ENCODE results near the gene USP21.

Gene USP21

GRCh38 chr1:161171191-161171590 lies 11.9 kb downstream of the USP21 start:
- no peak for DNase-seq (ENCODE audit: low spot score)
- in situ Hi-C loops (cut with MboI; ENCODE audit: low pct_unique_long_range_greater_than_20kb, low sequenced_read_pairs, unreplicated experiment): no loop called here

DNA sequence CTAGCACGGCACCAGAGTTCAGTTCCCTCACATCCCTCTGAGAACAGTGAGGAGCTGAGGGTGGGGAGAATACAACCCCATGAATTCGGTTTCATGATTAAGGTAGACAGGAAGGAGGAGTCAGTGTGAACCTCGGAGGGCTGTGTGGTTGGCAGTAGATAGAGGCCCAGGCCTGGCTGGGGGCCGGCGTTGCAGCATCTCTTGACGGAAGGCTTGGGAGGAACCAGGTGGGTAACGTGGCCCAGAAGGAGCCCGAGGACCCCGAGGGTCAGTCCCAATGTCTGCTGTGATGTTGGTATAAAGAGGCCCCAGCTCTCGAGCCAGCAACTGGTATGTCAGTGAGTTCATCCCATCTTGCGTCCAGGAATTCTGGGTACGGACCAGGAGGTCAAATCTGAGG lies 12.4 kb downstream of the USP21 start:
- no peak for TF ChIP-seq CTCF (IDR thresholded peaks at IDR 0.05; ENCODE audit: extremely low read depth, insufficient read depth, missing control alignments)

More at GRCh38 chr1:161171191-161171590, 11.9 kb downstream of the USP21 start:
- no peak for TF ChIP-seq CTCF (IDR thresholded peaks at IDR 0.05; ENCODE audit: extremely low read depth, insufficient read depth, missing control alignments)

GRCh38 chr1:161172349-161172748 lies 13.0 kb downstream of the USP21 start:
- no peak for TF ChIP-seq CTCF (IDR thresholded peaks at IDR 0.05; ENCODE audit: extremely low read depth, insufficient read depth, missing control alignments)
- in situ Hi-C loops (cut with MboI; ENCODE audit: low pct_unique_long_range_greater_than_20kb, low sequenced_read_pairs, unreplicated experiment): no loop called here
- DNase-seq (ENCODE audit: low spot score): no peak

More for the DNA sequence above, 12.4 kb downstream of the USP21 start:
- DNase-seq (ENCODE audit: low spot score): no peak
- in situ Hi-C loops (cut with MboI; ENCODE audit: low pct_unique_long_range_greater_than_20kb, low sequenced_read_pairs, unreplicated experiment): no loop called here

DNA sequence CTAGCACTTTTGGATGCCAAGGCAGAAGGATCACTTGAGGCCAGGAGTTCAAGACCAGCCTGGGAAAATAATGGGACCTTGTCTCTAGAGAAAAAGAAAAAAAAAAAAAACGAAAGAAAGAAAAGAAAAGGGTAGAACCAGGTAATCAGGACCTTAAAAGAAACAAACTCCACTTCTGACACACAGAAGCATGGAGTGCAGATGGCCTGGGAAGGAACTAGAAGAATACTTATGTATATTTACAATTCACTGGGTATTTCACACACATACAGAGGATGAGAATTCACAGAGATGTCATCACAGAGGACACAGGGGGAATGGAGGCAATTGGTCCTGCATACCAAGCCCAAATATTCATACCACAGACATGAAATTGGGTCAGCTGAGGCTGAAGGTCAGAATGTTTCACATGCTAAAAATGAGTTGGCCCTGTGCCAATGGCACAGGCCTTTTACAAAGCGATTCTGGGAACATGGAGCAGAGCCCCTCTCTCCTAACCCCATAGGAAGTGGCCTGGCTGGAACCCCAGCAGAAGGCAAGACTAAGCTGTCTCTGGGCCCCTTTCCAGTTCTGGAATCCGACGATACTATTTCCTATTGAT lies 13.6 kb downstream of the USP21 start:
- in situ Hi-C loops (cut with MboI; ENCODE audit: low pct_unique_long_range_greater_than_20kb, low sequenced_read_pairs, unreplicated experiment): no loop called here
- DNase-seq (ENCODE audit: low spot score): no peak

GRCh38 chr1:161173711-161174110 lies 14.4 kb downstream of the USP21 start:
- no peak for TF ChIP-seq CTCF (IDR thresholded peaks at IDR 0.05; ENCODE audit: extremely low read depth, insufficient read depth, missing control alignments)

More for the DNA sequence above, 13.6 kb downstream of the USP21 start:
- TF ChIP-seq CTCF (IDR thresholded peaks at IDR 0.05; ENCODE audit: extremely low read depth, insufficient read depth, missing control alignments): no peak

DNA sequence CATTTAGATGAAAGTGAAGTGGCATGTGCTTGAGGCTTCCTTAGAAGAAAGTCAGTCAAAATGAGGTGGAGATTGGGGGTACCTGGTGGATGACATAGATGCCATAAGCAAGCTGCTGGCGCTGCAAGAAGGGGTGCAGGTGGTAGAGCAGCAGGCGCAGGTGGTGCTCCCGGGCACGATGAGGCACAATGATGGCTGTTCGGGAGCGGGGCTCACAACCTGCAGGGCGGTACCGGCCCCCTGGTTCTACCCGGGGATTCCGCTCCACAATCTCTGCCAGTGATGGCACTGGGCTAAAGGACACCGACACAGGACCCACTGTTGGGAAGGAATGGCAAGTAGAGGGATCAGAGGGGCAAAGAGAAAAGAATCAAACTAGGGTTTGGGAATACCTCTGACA lies 15.6 kb downstream of the USP21 start:
- no peak for TF ChIP-seq CTCF (IDR thresholded peaks at IDR 0.05; ENCODE audit: extremely low read depth, insufficient read depth, missing control alignments)
- in situ Hi-C loops (cut with MboI; ENCODE audit: low pct_unique_long_range_greater_than_20kb, low sequenced_read_pairs, unreplicated experiment): loop anchor here (25.0 kb wide), 1 partner anchor 537 kb away; the partner anchor contains the start of genes FCRLA and FCRLB
- DNase-seq (ENCODE audit: low spot score): no peak

More at GRCh38 chr1:161173711-161174110, 14.4 kb downstream of the USP21 start:
- no peak for DNase-seq (ENCODE audit: low spot score)
- in situ Hi-C loops (cut with MboI; ENCODE audit: low pct_unique_long_range_greater_than_20kb, low sequenced_read_pairs, unreplicated experiment): no loop called here
